ENCODE measurements around the gene TRIP13. TPM values are rescaled to one million over a fixed set of nuclear protein-coding genes. Genes with fewer than 3 reads are reported as not detected.

TRIP13 gene
- polyA plus RNA-seq, 1 donor from 2014 or later: 2.1 TPM

- no peaks in the 10 kb centered on the region for H3K9me3 ChIP-seq (ENCODE audit: low read length)
- no peak overlapping the region for H3K4me3 ChIP-seq (ENCODE audit: low read length)
- no peak overlapping the region for H3K9ac ChIP-seq (ENCODE audit: low read length)
- no peak overlapping the region for H3K4me2 ChIP-seq (ENCODE audit: low read length)
- H2AFZ ChIP-seq (ENCODE audit: low read depth, low read length): no peak overlapping the region
- no peak for TF ChIP-seq REST (IDR thresholded peaks at IDR 0.05; ENCODE audit: borderline replicate concordance)
- no peak for TF ChIP-seq CTCF (IDR thresholded peaks at IDR 0.05; ENCODE audit: poor library complexity, severe bottlenecking)
- TF ChIP-seq SMC3 (conservative IDR thresholded peaks at IDR 0.05; ENCODE audit: poor library complexity): no peak
- TF ChIP-seq POLR2AphosphoS5 (IDR thresholded peaks at IDR 0.05): no peak
- TF ChIP-seq EZH2 (IDR thresholded peaks at IDR 0.05; ENCODE audit: borderline replicate concordance, insufficient read depth, low read length, poor library complexity, severe bottlenecking): no peak
- TF ChIP-seq RAD21 (conservative IDR thresholded peaks at IDR 0.05): no peak
- TF ChIP-seq TAF1 (IDR thresholded peaks at IDR 0.05; ENCODE audit: low read depth): no peak
- TF ChIP-seq EP300 (conservative IDR thresholded peaks at IDR 0.05; ENCODE audit: poor library complexity, severe bottlenecking): no peak
- TF ChIP-seq MXI1 (conservative IDR thresholded peaks at IDR 0.05; ENCODE audit: poor library complexity, severe bottlenecking): no peak
- no peaks in the 10 kb centered on the region for H3K27me3 ChIP-seq (ENCODE audit: insufficient read depth, low read depth, low read length)
- H3K79me2 ChIP-seq (replicated peaks; ENCODE audit: insufficient read depth, low read length): no peaks in the 10 kb centered on the region
- H3F3A ChIP-seq (ENCODE audit: insufficient read depth, low read length, poor library complexity, severe bottlenecking): no peaks in the 10 kb centered on the region
- no peaks in the 10 kb centered on the region for H3K9me2 ChIP-seq (ENCODE audit: insufficient read depth, low read length)
- H3K27ac ChIP-seq (ENCODE audit: low read length): no peak overlapping the region
- no peaks in the 10 kb centered on the region for H4K20me1 ChIP-seq (ENCODE audit: insufficient read depth)
- H3K36me3 ChIP-seq (ENCODE audit: insufficient read depth, low read length): no peaks in the 10 kb centered on the region
Measured at GRCh38 chr5:863244-863805, 29.4 kb upstream of the TRIP13 start.

- Histone ChIP-seq H3K27me3 (ENCODE audit: insufficient read depth, low read depth, low read length) (no peaks in the 10 kb centered on the region), H3K9me2 (ENCODE audit: insufficient read depth, low read length) (no peaks in the 10 kb centered on the region), H3K4me3 (ENCODE audit: low read length) (no peak overlapping the region)
Measured at GRCh38 chr5:864492-865167, 28.1 kb upstream of the TRIP13 start.

More at GRCh38 chr5:864492-865167, 28.1 kb upstream of the TRIP13 start:
- Histone ChIP-seq H3F3A (ENCODE audit: insufficient read depth, low read length, poor library complexity, severe bottlenecking) (no peaks in the 10 kb centered on the region), H3K4me2 (ENCODE audit: low read length) (no peak overlapping the region), H3K9me3 (ENCODE audit: low read length) (no peaks in the 10 kb centered on the region), H2AFZ (ENCODE audit: low read depth, low read length) (no peak overlapping the region), H3K27ac (ENCODE audit: low read length) (no peak overlapping the region), H3K36me3 (ENCODE audit: insufficient read depth, low read length) (no peaks in the 10 kb centered on the region), H4K20me1 (ENCODE audit: insufficient read depth) (no peaks in the 10 kb centered on the region), H3K79me2 (replicated peaks; ENCODE audit: insufficient read depth, low read length) (no peaks in the 10 kb centered on the region), H3K9ac (ENCODE audit: low read length) (no peak overlapping the region)
- TF ChIP-seq RAD21 (conservative IDR thresholded peaks at IDR 0.05): no peak
- TF ChIP-seq POLR2AphosphoS5 (IDR thresholded peaks at IDR 0.05): no peak
- TF ChIP-seq EP300 (conservative IDR thresholded peaks at IDR 0.05; ENCODE audit: poor library complexity, severe bottlenecking): no peak
- no peak for TF ChIP-seq REST (IDR thresholded peaks at IDR 0.05; ENCODE audit: borderline replicate concordance)
- TF ChIP-seq TAF1 (IDR thresholded peaks at IDR 0.05; ENCODE audit: low read depth): no peak
- no peak for TF ChIP-seq EZH2 (IDR thresholded peaks at IDR 0.05; ENCODE audit: borderline replicate concordance, insufficient read depth, low read length, poor library complexity, severe bottlenecking)
- no peak for TF ChIP-seq CTCF (IDR thresholded peaks at IDR 0.05; ENCODE audit: poor library complexity, severe bottlenecking)
- TF ChIP-seq SMC3 (conservative IDR thresholded peaks at IDR 0.05; ENCODE audit: poor library complexity): no peak
- TF ChIP-seq MXI1 (conservative IDR thresholded peaks at IDR 0.05; ENCODE audit: poor library complexity, severe bottlenecking): no peak
